ENCODE measurements around the gene AACS.

The AACS gene

DNA sequence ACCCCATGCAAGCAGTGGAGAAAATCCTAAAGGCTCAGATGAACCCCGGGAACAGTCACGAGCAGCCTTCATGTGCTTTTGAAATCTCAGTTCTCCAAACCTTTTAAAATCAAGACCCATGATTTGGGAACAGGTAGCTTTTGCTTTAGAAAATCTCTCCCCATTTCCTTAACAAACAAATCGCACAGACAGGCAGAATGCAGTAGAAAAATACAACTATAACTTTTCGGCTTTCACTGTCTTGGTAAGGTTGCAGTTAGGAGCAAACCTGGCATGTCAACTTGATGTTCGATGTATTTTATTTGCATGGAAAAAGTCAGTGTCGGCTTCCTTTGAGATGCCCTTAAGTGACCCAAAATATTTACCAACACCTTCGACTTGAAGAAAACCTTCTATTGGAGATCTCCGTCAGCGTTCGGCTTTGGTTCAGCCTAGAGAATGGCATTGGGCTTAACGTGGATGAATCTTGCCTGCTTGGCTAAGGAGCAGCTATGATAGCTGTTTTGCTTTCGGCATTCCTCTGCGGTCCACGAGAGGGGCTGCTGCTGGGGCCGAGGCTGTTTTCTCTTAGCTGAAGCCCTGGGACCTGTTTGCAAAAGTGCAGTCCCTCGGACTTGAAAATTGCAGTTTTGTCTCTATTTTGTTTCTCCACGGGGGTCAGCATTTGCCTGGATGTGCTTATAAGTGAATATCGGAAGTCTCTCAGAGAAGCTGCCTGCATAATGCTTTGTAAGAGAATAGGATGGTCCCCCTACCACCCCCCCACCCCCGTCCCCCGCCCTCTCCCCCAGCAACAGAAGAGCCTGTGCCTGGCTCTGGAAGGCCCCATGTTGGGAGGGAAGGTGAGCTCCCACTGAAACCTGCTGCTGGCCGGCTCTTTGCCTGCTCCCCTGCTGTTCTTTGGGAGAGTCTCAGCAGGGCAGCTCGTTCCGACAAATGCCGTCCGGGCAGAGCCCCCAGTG lies 122.8 kb downstream of the AACS start:
- DNase-seq = no peak

GRCh38 chr12:125189015-125189414 lies 123.8 kb downstream of the AACS start:
- no peak for DNase-seq

- no peak for DNase-seq
Measured at GRCh38 chr12:125189502-125189901, 124.3 kb downstream of the AACS start.

GRCh38 chr12:125191361-125192087 lies 126.3 kb downstream of the AACS start:
- DNase-seq = no peak

DNA sequence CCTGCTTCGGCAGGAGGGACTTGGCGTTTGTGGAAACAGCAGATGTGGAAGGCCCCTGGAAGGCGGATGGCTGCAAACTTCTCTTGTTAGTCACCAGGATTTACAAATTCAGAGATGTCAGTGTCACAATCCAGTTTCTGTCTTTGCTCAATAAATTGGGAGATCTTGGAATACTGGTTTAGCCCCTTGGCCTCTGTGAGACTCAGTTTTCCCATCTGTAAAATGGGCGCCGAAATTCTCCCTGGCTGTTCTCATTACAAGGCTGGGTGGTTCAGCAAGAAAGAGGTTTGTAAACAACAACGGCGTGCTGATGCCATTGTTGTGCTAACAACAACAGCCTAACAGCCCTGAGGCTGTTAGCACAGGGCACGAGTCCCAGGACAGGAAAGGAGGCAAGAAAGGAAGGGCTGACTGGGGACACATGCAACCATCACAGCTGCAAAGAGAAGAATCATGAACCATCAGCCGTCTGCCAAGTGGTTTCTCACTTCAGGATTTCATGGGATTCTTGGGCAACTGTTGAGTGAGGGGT lies 127.5 kb downstream of the AACS start:
- no peak for DNase-seq

All from NCI-H526 (cell line).